GM12878 (cell line): ENCODE results near the gene FHOD3. TPM values are rescaled to one million over a fixed set of nuclear protein-coding genes. Genes with fewer than 3 reads are reported as not detected.
A peak's percentile ranks its signal among the peaks of the same experiment; 100 is the strongest.

Experiments
- ATF7 ChIP-seq: fragments of 450-650 bp; IDR thresholded peaks from 2 replicates; pipeline ENCODE4 v1.6.1; 2016; ENCODE audit warnings: low read depth, mild to moderate bottlenecking
- CEBPZ ChIP-seq: fragments of 150-350 bp; IDR thresholded peaks from 2 replicates; pipeline ENCODE4 v1.6.1; 2016; ENCODE audit warnings: low read depth, low read length
- CREM ChIP-seq: IDR thresholded peaks from 2 replicates; pipeline ENCODE4 v1.6.1; 2014; ENCODE audit warnings: antibody characterized with exemption, low read depth
- CUX1 ChIP-seq: IDR thresholded peaks from 2 replicates; pipeline ENCODE4 v1.6.1; 2012; ENCODE audit warnings: improper control_type of control experiment, low read depth, low read length; ENCODE audit not compliant: insufficient replicate concordance
- E4F1 ChIP-seq: fragments of 450-650 bp; IDR thresholded peaks from 2 replicates; pipeline ENCODE4 v1.6.1; 2018; ENCODE audit warnings: borderline replicate concordance, mild to moderate bottlenecking; ENCODE audit not compliant: partially characterized antibody
- FOS ChIP-seq: IDR thresholded peaks from 3 replicates; pipeline ENCODE4 v1.6.1; 2011; ENCODE audit warnings: borderline replicate concordance; ENCODE audit not compliant: insufficient read length; ENCODE audit errors: extremely low read depth
- MLLT1 ChIP-seq: fragments of 450-650 bp; IDR thresholded peaks from 2 replicates; pipeline ENCODE4 v1.6.1; 2016; ENCODE audit warnings: mild to moderate bottlenecking
- MTA2 ChIP-seq: fragments of 450-650 bp; IDR thresholded peaks from 2 replicates; pipeline ENCODE4 v1.6.1; 2016; ENCODE audit warnings: low read depth, mild to moderate bottlenecking, moderate library complexity
- NR2F1 ChIP-seq: fragments of 450-650 bp; conservative IDR thresholded peaks from 2 replicates; pipeline ENCODE4 v1.6.1; 2017; ENCODE audit warnings: mild to moderate bottlenecking
- RELB ChIP-seq: fragments of 450-650 bp; IDR thresholded peaks from 2 replicates; pipeline ENCODE4 v1.6.1; 2017; ENCODE audit warnings: low read depth, mild to moderate bottlenecking, moderate library complexity
- RFX5 ChIP-seq: IDR thresholded peaks from 2 replicates; pipeline ENCODE4 v1.6.1; 2011; ENCODE audit warnings: low read depth, low read length, improper control_type of control experiment
- TCF12 ChIP-seq: IDR thresholded peaks from 2 replicates; pipeline ENCODE4 v1.6.1; 2011; ENCODE audit warnings: low read depth, mild to moderate bottlenecking, low read length
- polyA plus RNA-seq, 11 experiments: library from polyadenylated mRNA; depleted of rRNA in 4 of 11; unstranded in 6 of 11; stranded (reverse) in 5 of 11; fragments of >200 nt; fragmentation: Nextera tagmentation in 4 of 11; fragmentation: Illumina TruSeq in 1 of 11; extraction: Ambion mirVana in 4 of 11; extraction: Trizol in 1 of 11; gene quantifications; 1 replicate in 1 of 11; 2 replicates in 10 of 11; pipeline versions ENCODE4 v1.2.1 to v1.2.3, GENCODE V29; 2011 to 2016; ENCODE audit warnings: inconsistent platforms in 2 of 11, missing spikeins in 2 of 11, low read depth in 1 of 11
- total RNA-seq, 4 experiments: library from RNA; depleted of rRNA in 3 of 4; stranded (reverse); fragments of >200 nt in 3 of 4; fragmentation: Illumina TruSeq in 1 of 4; extraction: Trizol in 1 of 4; gene quantifications; 2 replicates each; pipeline versions ENCODE4 v1.2.1 to v1.2.3, GENCODE V29; 2013 to 2021

The FHOD3 gene
- total and polyA plus RNA-seq, 10 of the 15 experiments (the other 5 are each of a cell fraction or from before 2014, with no cell fraction given), result 0.77 to 26.7 (median 10.4) TPM

GRCh38 chr18:36366994-36367839 is 69.7 kb downstream of the FHOD3 start (continued):
- TF ChIP-seq NR2F1 (peak; percentile 53; the same call in 1 of the 2 replicates), E4F1 (no peak), CUX1 (peak; percentile 99), RFX5 (no peak), ATF7 (peak; percentile 42), RELB (peak; percentile 31; the same call in 1 of the 2 replicates), MTA2 (peak; percentile 44; the same call in 1 of the 2 replicates), MLLT1 (peak; percentile 25), CREM (no peak), FOS (no peak), CEBPZ (no peak), TCF12 (peak; percentile 62; the same call in 1 of the 2 replicates)
